ENCODE measurements around the gene SUN5. TPM values are rescaled to one million over a fixed set of nuclear protein-coding genes. Genes with fewer than 3 reads are reported as not detected.

Gene SUN5
- total RNA-seq, 1 experiment from 2014 or later = not detected

DNA sequence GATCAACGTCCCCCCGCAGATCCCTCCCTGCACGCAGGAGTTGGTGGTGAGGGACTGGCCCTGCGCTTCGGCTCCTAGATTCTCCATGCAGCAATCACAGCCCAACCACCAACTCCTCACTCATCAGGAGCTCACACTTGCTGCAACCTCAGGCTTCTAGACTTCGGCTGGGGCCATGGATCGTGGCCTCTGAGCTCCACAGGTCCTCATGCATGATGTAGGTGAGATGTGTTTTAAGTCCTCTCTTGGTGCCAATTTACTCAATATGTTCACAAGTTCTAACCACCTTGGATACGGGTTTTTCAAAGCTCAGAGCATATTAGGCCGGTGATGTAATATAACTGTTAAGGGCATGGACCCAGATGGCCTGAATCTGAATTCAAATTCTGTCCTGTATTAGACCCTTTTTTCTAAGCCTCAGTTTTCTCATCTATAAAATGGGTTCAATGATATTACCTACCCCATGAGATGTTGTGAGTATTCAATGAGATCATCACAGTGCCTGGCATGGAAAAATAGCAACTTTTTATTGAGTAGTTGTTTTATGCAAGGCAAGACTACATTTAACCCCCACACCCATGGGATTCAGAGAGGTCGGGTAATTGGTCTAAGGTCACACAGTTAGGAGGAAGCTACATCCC is 31.0 kb downstream of the SUN5 start:
- Histone ChIP-seq H3F3A (ENCODE audit: low read length, unreplicated experiment) (no peaks in the 10 kb centered on the region), H3K4me1 (ENCODE audit: insufficient read depth, low read length) (no peaks in the 10 kb centered on the region), H3K27ac (ENCODE audit: low read length) (no peak overlapping the region), H3K4me2 (ENCODE audit: low read length) (no peak overlapping the region), H3K9me3 (ENCODE audit: low read length) (no peaks in the 10 kb centered on the region), H3K9ac (ENCODE audit: low read length) (no peak overlapping the region), H4K20me1 (ENCODE audit: low read length) (no peaks in the 10 kb centered on the region), H3K9me2 (replicated peaks; ENCODE audit: low read length) (no peaks in the 10 kb centered on the region), H3K4me3 (ENCODE audit: low read length) (no peak overlapping the region), H3K79me2 (ENCODE audit: low read length) (no peaks in the 10 kb centered on the region), H3K36me3 (ENCODE audit: low read depth, low read length) (no peaks in the 10 kb centered on the region), H3K27me3 (ENCODE audit: low read length) (peaks cover 51% of the 10 kb centered on the region), H2AFZ (ENCODE audit: low read length) (no peak overlapping the region)
- TF ChIP-seq EZH2 (IDR thresholded peaks at IDR 0.05; ENCODE audit: low read length, unreplicated experiment) (no peak), EZH2phosphoT487 (IDR thresholded peaks at IDR 0.05; ENCODE audit: borderline replicate concordance, low read length) (no peak)
- TF ChIP-seq, protein P1, sequence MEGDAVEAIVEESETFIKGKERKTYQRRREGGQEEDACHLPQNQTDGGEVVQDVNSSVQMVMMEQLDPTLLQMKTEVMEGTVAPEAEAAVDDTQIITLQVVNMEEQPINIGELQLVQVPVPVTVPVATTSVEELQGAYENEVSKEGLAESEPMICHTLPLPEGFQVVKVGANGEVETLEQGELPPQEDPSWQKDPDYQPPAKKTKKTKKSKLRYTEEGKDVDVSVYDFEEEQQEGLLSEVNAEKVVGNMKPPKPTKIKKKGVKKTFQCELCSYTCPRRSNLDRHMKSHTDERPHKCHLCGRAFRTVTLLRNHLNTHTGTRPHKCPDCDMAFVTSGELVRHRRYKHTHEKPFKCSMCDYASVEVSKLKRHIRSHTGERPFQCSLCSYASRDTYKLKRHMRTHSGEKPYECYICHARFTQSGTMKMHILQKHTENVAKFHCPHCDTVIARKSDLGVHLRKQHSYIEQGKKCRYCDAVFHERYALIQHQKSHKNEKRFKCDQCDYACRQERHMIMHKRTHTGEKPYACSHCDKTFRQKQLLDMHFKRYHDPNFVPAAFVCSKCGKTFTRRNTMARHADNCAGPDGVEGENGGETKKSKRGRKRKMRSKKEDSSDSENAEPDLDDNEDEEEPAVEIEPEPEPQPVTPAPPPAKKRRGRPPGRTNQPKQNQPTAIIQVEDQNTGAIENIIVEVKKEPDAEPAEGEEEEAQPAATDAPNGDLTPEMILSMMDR (conservative IDR thresholded peaks at IDR 0.05; ENCODE audit: low read depth, low read length) = no peak
- ATAC-seq (no peak), DNase-seq (no peak)
- no TSS peak for BruUV-seq (replicated peaks)
- CTCF ChIA-PET = no interaction called here
- intact Hi-C loops (cut with micrococcal nuclease) = no loop called here
- POLR2A ChIA-PET (ENCODE audit: unreplicated experiment) = no interaction called here

DNA sequence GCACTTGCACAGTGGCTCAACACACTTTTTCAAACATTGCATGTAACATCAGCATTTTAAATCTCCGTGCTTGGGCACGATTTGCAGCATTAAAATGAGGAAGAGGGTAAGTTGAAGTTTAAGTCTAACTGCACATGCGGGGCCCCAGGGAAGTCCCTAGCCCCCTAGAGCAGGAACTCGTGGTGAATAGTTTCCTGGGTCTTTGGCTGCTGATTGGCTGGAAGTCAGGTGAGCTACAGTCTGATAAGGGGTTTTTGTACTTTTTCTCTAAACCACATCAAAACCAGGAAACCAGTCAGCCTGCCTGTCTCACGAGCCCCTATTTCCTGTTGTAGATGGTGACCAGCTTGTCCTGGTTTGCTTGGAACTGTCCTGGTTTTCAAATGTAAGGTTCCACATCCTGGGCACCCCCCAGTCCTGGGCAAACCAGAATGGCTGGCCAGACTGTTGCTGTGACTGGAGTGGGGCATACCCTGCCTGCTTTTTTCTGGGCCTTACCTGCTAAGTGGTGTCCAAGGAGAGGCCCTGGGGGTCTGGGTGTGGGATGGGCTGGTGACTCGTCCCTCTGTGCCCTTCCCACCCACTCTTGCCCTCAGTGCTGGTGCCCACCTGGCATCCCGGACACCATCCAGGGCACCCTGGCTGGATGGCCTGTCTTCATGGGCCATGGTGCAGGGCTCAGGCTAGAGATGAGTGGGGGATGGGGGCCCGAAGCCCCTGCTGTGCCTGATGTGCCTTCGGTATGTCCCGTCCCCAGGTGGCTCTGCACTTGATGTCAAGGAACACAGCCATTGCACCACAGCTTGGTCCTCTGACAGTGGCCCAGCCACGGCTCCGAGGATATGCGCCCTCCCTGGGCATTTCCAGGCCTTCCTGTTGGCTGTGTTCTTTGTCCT is 31.8 kb downstream of the SUN5 start:
- Histone ChIP-seq H3K36me3 (ENCODE audit: low read depth, low read length) (no peaks in the 10 kb centered on the region), H3K27me3 (ENCODE audit: low read length) (peaks cover 50% of the 10 kb centered on the region), H3K27ac (ENCODE audit: low read length) (no peak overlapping the region), H3K4me2 (ENCODE audit: low read length) (no peak overlapping the region), H3K9me3 (ENCODE audit: low read length) (no peaks in the 10 kb centered on the region), H4K20me1 (ENCODE audit: low read length) (no peaks in the 10 kb centered on the region), H3K4me3 (ENCODE audit: low read length) (no peak overlapping the region), H3K9me2 (replicated peaks; ENCODE audit: low read length) (no peaks in the 10 kb centered on the region), H3F3A (ENCODE audit: low read length, unreplicated experiment) (no peaks in the 10 kb centered on the region), H3K4me1 (ENCODE audit: insufficient read depth, low read length) (no peaks in the 10 kb centered on the region), H3K9ac (ENCODE audit: low read length) (no peak overlapping the region), H3K79me2 (ENCODE audit: low read length) (no peaks in the 10 kb centered on the region), H2AFZ (ENCODE audit: low read length) (no peak overlapping the region)
- BruUV-seq (replicated peaks) = no TSS peak
- ATAC-seq (no peak), DNase-seq (no peak)
- intact Hi-C loops (cut with micrococcal nuclease) = no loop called here
- TF ChIP-seq EZH2 (IDR thresholded peaks at IDR 0.05; ENCODE audit: low read length, unreplicated experiment) (no peak), EZH2phosphoT487 (IDR thresholded peaks at IDR 0.05; ENCODE audit: borderline replicate concordance, low read length) (no peak)
- TF ChIP-seq, protein P1 (conservative IDR thresholded peaks at IDR 0.05; ENCODE audit: low read depth, low read length) = no peak
- ChIA-PET CTCF (no interaction called here), POLR2A (ENCODE audit: unreplicated experiment) (no interaction called here)

DNA sequence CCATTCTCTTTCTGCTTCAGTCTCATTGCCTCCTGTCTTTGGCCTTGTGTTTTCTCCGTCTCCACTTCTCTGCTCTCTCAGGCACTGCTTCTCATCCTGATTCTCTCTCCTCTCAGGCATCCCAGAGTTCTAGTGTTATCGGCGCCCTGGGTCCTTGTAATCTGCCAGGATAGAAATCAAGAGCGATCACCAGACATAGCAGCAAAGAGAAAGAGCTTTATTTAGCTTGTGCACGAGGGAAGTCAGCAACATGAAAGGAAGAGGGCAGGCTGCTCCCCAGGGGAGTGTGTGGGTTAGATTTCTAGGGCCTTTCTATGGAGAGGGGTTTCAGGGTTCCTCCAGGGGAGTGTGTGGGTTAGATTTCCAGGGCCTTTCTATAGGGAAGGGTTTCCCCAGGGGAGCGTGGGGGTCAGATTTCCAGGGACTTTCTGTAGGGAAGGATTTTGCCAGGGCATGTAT is 32.5 kb downstream of the SUN5 start:
- H3K27ac ChIP-seq (ENCODE audit: low read length) = no peak overlapping the region
- no TSS peak for BruUV-seq (replicated peaks)

More for the DNA sequence above, 32.5 kb downstream of the SUN5 start:
- no peak for ATAC-seq
- Histone ChIP-seq H3K9ac (ENCODE audit: low read length) (no peak overlapping the region), H3K79me2 (ENCODE audit: low read length) (no peaks in the 10 kb centered on the region), H4K20me1 (ENCODE audit: low read length) (no peaks in the 10 kb centered on the region), H3K9me2 (replicated peaks; ENCODE audit: low read length) (no peaks in the 10 kb centered on the region), H3K9me3 (ENCODE audit: low read length) (no peaks in the 10 kb centered on the region), H3K4me1 (ENCODE audit: insufficient read depth, low read length) (no peaks in the 10 kb centered on the region), H3F3A (ENCODE audit: low read length, unreplicated experiment) (no peaks in the 10 kb centered on the region), H3K36me3 (ENCODE audit: low read depth, low read length) (no peaks in the 10 kb centered on the region), H3K27me3 (ENCODE audit: low read length) (peaks cover 46% of the 10 kb centered on the region), H3K4me2 (ENCODE audit: low read length) (no peak overlapping the region), H3K4me3 (ENCODE audit: low read length) (no peak overlapping the region), H2AFZ (ENCODE audit: low read length) (peak overlapping the region; percentile 18; the same call in 1 of the 2 replicates)
- CTCF ChIA-PET = no interaction called here
- intact Hi-C loops (cut with micrococcal nuclease) = no loop called here
- TF ChIP-seq, protein P1 (conservative IDR thresholded peaks at IDR 0.05; ENCODE audit: low read depth, low read length) = no peak
- TF ChIP-seq EZH2phosphoT487 (IDR thresholded peaks at IDR 0.05; ENCODE audit: borderline replicate concordance, low read length) (no peak), EZH2 (IDR thresholded peaks at IDR 0.05; ENCODE audit: low read length, unreplicated experiment) (no peak)
- DNase-seq = no peak
- POLR2A ChIA-PET (ENCODE audit: unreplicated experiment) = no interaction called here
